ENCODE data around the gene P2RY2.

The P2RY2 gene

GRCh38 chr11:73218106-73218829, at the start of gene P2RY2:
P2RY2 (plus strand) TSS chr11:73218281; CDS start chr11:73234160, 15,879 bp downstream.
- DNase-seq (ENCODE audit: low read depth in 2 of 3, low spot score in 1 of 3): peak; percentile 20 to 35 (median 32)

GRCh38 chr11:73168925-73169579, 49.0 kb upstream of the P2RY2 start:
- no peak for DNase-seq (ENCODE audit: low read depth in 2 of 3, low spot score in 1 of 3)

GRCh38 chr11:73170140-73170539, 47.9 kb upstream of the P2RY2 start:
- no peak for DNase-seq (ENCODE audit: low read depth in 2 of 3, low spot score in 1 of 3)

- DNase-seq (ENCODE audit: low read depth in 2 of 3, low spot score in 1 of 3): no peak
Observed at GRCh38 chr11:73171436-73172161, 46.5 kb upstream of the P2RY2 start.

- DNase-seq (ENCODE audit: low read depth in 2 of 3, low spot score in 1 of 3): no peak
Observed at GRCh38 chr11:73172992-73173656, 45.0 kb upstream of the P2RY2 start.

GRCh38 chr11:73173755-73174494, 44.2 kb upstream of the P2RY2 start:
- no peak for DNase-seq (ENCODE audit: low read depth in 2 of 3, low spot score in 1 of 3)

GRCh38 chr11:73174495-73174791, 43.6 kb upstream of the P2RY2 start:
- no peak for DNase-seq (ENCODE audit: low read depth in 2 of 3, low spot score in 1 of 3)

GRCh38 chr11:73175551-73176144, 42.4 kb upstream of the P2RY2 start:
- no peak for DNase-seq (ENCODE audit: low read depth in 2 of 3, low spot score in 1 of 3)

GRCh38 chr11:73176145-73176873, 41.8 kb upstream of the P2RY2 start:
- DNase-seq (ENCODE audit: low read depth in 2 of 3, low spot score in 1 of 3): no peak

- DNase-seq (ENCODE audit: low read depth in 2 of 3, low spot score in 1 of 3): no peak
Observed at GRCh38 chr11:73176874-73177155, 41.3 kb upstream of the P2RY2 start.

- no peak for DNase-seq (ENCODE audit: low read depth in 2 of 3, low spot score in 1 of 3)
Observed at GRCh38 chr11:73177380-73177777, 40.7 kb upstream of the P2RY2 start.

GRCh38 chr11:73177778-73178539, 40.1 kb upstream of the P2RY2 start:
- DNase-seq (ENCODE audit: low read depth in 2 of 3, low spot score in 1 of 3): peak; percentile 62 to 67 (median 65)

GRCh38 chr11:73178681-73179080, 39.4 kb upstream of the P2RY2 start:
- no peak for DNase-seq (ENCODE audit: low read depth in 2 of 3, low spot score in 1 of 3)

- DNase-seq (ENCODE audit: low read depth in 2 of 3, low spot score in 1 of 3): no peak
Observed at GRCh38 chr11:73182824-73183321, 35.2 kb upstream of the P2RY2 start.

- DNase-seq (ENCODE audit: low read depth in 2 of 3, low spot score in 1 of 3): peak; percentile 21 to 56 (median 46)
Observed at GRCh38 chr11:73184953-73185671, 33.0 kb upstream of the P2RY2 start.

- no peak for DNase-seq (ENCODE audit: low read depth in 2 of 3, low spot score in 1 of 3)
Observed at GRCh38 chr11:73185680-73186293, 32.3 kb upstream of the P2RY2 start.

- DNase-seq (ENCODE audit: low read depth in 2 of 3, low spot score in 1 of 3): no peak
Observed at GRCh38 chr11:73186294-73186850, 31.7 kb upstream of the P2RY2 start.

GRCh38 chr11:73186886-73187285, 31.2 kb upstream of the P2RY2 start:
- no peak for DNase-seq (ENCODE audit: low read depth in 2 of 3, low spot score in 1 of 3)

Data from stimulated activated CD4-positive, alpha-beta T cell treated with anti-CD3 and anti-CD28 coated beads, Interleukin-12 subunit alpha, Interleukin-12 subunit beta, amount 100 ng/mL, for 48 hours (primary cell).